Nephron progenitor cell (in vitro differentiated cells): ENCODE data around the gene ENO1.
A peak's percentile ranks its signal among the peaks of the same experiment; 100 is the strongest.
"Not testable (repeated sequence)": the region's sequence is repeated elsewhere in the genome, so short reads cannot be mapped to it uniquely, and the experiment has no call there.

Source experiments
- DNase-seq: peaks from one replicate; pipeline ENCODE4 v3.0.0; 2021
- H3K27ac Mint-ChIP-seq: 2 replicates; pipeline ENCODE4 v1.8.0; 2021; ENCODE audit warnings: mild to moderate bottlenecking, moderate library complexity, mixed read lengths
- H3K27me3 Mint-ChIP-seq: 2 replicates; pipeline ENCODE4 v1.8.0; 2021; ENCODE audit warnings: mild to moderate bottlenecking, low read depth, mixed read lengths; ENCODE audit not compliant: poor library complexity
- H3K36me3 Mint-ChIP-seq: 2 replicates; pipeline ENCODE4 v1.8.0; 2021; ENCODE audit warnings: low read depth, mixed read lengths
- H3K4me1 Mint-ChIP-seq: 2 replicates; pipeline ENCODE4 v1.8.0; 2021; ENCODE audit warnings: mixed read lengths
- H3K4me3 Mint-ChIP-seq: 2 replicates; pipeline ENCODE4 v1.8.0; 2021; ENCODE audit warnings: mild to moderate bottlenecking, moderate library complexity, mixed read lengths
- H3K9me3 Mint-ChIP-seq: 2 replicates; pipeline ENCODE4 v1.8.0; 2021; ENCODE audit warnings: mild to moderate bottlenecking, moderate library complexity, mixed read lengths
- CTCF ChIP-seq: fragments of 200-600 bp; sonication (generic); IDR thresholded peaks from 2 replicates; pipeline ENCODE4 v1.5.0; 2021; ENCODE audit warnings: antibody characterized with exemption

Gene ENO1

GRCh38 chr1:8878448-8878697 is at the start of gene ENO1:
Gene ENO1, minus strand, starts transcription at chr1:8878686. Its CDS starts 3,778 bp downstream, at chr1:8874908.
- peak within 1 kb of the TSS; percentile 90 for H3K27ac Mint-ChIP-seq
- no peaks in the 10 kb centered on the region for H3K9me3 Mint-ChIP-seq
- TF ChIP-seq CTCF = no peak
- no peaks in the 10 kb centered on the region for H3K27me3 Mint-ChIP-seq
- H3K4me3 Mint-ChIP-seq = peak within 1 kb of the TSS; percentile 94
- peaks cover 30% of the 10 kb centered on the region for H3K36me3 Mint-ChIP-seq
- peaks cover 60% of the 10 kb centered on the region for H3K4me1 Mint-ChIP-seq
- no peak for DNase-seq

GRCh38 chr1:8926707-8927694 is 48.5 kb upstream of the ENO1 start:
- Mint-ChIP-seq H3K4me1 (no peaks in the 10 kb centered on the region), H3K4me3 (no peak overlapping the region), H3K36me3 (no peaks in the 10 kb centered on the region), H3K27ac (no peak overlapping the region), H3K9me3 (no peaks in the 10 kb centered on the region), H3K27me3 (no peaks in the 10 kb centered on the region)
- no peak for DNase-seq
- no peak for TF ChIP-seq CTCF

- H3K27me3 Mint-ChIP-seq = no peaks in the 10 kb centered on the region
- H3K4me1 Mint-ChIP-seq = no peaks in the 10 kb centered on the region
- TF ChIP-seq CTCF = no peak
- no peak overlapping the region for H3K27ac Mint-ChIP-seq
- DNase-seq = no peak
- H3K4me3 Mint-ChIP-seq = no peak overlapping the region
- H3K36me3 Mint-ChIP-seq = no peaks in the 10 kb centered on the region
- no peaks in the 10 kb centered on the region for H3K9me3 Mint-ChIP-seq
Measured at GRCh38 chr1:8925960-8926359, 47.5 kb upstream of the ENO1 start.

- Mint-ChIP-seq H3K27ac (no peak overlapping the region), H3K4me3 (no peak overlapping the region), H3K9me3 (no peaks in the 10 kb centered on the region), H3K36me3 (no peaks in the 10 kb centered on the region), H3K27me3 (no peaks in the 10 kb centered on the region), H3K4me1 (no peaks in the 10 kb centered on the region)
- no peak for TF ChIP-seq CTCF
- DNase-seq = no peak
Measured at GRCh38 chr1:8925406-8925805, 46.9 kb upstream of the ENO1 start.

GRCh38 chr1:8922962-8923361 is 44.5 kb upstream of the ENO1 start:
- Mint-ChIP-seq H3K4me3 (no peak overlapping the region), H3K9me3 (no peaks in the 10 kb centered on the region), H3K36me3 (no peaks in the 10 kb centered on the region), H3K27me3 (no peaks in the 10 kb centered on the region), H3K27ac (no peak overlapping the region), H3K4me1 (peaks cover 5% of the 10 kb centered on the region)
- no peak for DNase-seq
- no peak for TF ChIP-seq CTCF

- not testable (repeated sequence) for H3K4me3 Mint-ChIP-seq, H3K27ac Mint-ChIP-seq, DNase-seq, H3K36me3 Mint-ChIP-seq, H3K4me1 Mint-ChIP-seq, H3K27me3 Mint-ChIP-seq
- H3K9me3 Mint-ChIP-seq = peaks cover 11% of the 10 kb centered on the region
Measured at GRCh38 chr1:8917536-8917935, 39.0 kb upstream of the ENO1 start.
